ENCODE results near the gene CPA3.

- TF ChIP-seq CTCF (IDR thresholded peaks at IDR 0.05): no peak
- TF ChIP-seq EZH2 (IDR thresholded peaks at IDR 0.05; ENCODE audit: borderline replicate concordance, insufficient read depth, low read depth, low read length, poor library complexity, severe bottlenecking): no peak
Measured at GRCh38 chr3:148848410-148848809, 16.7 kb upstream of the CPA3 start.
